Measurements from ENCODE around the gene HKDC1.
A peak's percentile ranks its signal among the peaks of the same experiment; 100 is the strongest.
"Not testable (repeated sequence)": the region's sequence is repeated elsewhere in the genome, so short reads cannot be mapped to it uniquely, and the experiment has no call there.

Gene HKDC1

DNA sequence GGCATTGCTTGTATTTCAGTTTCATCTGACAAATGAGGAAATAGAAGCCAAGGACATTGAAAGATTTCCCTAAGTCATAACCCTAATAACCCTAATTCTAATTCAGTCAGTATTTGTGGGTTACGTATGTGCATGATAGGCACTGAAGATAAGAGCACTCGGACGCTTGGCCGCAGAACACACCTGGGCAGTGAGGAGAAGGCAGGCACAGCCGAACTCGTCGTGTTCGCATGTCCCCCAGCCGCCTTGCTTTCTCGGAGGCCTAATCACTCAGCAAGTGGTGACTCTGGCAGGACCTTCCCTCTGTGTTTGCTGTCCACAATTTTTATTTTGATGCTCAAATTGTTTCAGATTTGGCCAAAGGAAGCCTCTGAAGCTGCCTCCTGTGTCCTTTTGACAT is 23.7 kb downstream of the HKDC1 start:
- no peak for ATAC-seq

DNA sequence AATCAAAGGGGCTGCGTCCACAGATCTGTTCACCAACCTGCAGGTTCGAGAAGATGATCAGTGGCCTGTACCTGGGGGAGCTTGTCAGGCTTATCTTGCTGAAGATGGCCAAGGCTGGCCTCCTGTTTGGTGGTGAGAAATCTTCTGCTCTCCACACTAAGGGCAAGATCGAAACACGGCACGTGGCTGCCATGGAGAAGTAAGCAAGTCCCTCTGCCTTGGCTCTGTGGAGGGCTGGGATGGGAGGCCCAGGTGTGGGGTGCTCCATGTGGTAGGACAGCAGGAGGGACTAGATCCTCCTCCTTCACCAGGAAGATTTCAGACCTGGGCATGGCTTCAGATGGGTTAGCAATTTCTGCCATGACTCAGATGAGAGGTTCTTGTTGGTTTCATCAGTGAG is 25.9 kb downstream of the HKDC1 start:
- ATAC-seq = no peak

DNA sequence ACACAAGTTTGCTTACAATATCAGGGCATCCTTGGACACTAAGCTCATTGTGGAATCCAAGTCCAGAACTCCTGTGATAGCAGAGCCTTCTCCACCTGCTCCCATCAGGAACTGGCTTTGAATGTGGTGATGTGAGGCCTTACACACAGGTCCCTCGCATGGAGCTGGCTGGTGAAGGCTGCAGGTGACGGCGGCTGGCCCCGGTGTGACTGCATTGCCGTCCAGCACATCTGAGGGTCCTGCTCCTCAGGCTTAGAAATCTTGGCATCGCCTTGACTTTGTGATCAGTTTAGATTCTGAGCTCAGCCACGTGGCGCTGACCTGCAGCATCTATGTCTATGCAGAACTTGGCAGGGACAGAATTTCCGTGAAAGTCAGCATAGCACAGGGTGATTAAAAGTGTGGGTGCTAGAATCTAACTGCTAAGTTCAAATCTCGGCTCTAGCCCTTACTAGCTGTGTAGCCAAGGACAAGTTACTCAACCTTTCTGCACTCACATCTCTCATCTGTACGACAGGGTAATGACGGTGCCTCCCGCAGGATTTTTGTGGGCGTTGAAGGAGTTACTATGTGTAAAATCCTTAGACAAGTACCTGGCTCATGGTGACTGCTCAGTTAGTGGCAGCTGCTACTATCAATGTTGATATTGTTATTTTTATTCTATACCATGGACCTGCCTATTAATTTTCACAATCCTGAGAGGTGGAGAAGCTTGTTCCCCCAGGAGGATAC is 26.6 kb downstream of the HKDC1 start:
- no peak for ATAC-seq

DNA sequence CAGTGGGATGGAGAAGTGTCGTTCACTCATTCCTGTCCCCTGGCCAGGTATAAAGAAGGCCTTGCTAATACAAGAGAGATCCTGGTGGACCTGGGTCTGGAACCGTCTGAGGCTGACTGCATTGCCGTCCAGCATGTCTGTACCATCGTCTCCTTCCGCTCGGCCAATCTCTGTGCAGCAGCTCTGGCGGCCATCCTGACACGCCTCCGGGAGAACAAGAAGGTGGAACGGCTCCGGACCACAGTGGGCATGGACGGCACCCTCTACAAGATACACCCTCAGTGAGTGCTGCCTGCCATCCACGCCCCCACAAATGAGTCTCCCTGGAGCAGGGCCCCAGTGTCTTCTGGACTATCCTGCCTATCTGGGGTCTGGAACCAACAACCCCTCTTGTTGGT is 27.2 kb downstream of the HKDC1 start:
- no peak for ATAC-seq

DNA sequence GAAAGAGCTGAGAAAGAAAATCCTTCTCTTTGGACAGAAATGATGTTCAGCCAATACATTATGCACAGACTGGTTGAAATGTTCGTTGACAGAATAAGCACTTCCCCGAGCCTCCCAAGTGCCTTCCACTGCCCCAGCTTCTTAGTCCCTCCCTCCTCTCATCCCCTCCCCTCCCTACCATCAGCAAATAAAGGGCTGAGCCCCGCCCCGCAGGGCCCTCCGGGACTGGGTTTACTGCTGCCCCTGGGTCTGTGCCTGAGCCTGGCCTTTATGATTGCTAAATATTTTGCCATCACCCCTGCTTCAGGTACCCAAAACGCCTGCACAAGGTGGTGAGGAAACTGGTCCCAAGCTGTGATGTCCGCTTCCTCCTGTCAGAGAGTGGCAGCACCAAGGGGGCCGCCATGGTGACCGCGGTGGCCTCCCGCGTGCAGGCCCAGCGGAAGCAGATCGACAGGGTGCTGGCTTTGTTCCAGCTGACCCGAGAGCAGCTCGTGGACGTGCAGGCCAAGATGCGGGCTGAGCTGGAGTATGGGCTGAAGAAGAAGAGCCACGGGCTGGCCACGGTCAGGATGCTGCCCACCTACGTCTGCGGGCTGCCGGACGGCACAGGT is 28.1 kb downstream of the HKDC1 start:
- ATAC-seq = no peak

DNA sequence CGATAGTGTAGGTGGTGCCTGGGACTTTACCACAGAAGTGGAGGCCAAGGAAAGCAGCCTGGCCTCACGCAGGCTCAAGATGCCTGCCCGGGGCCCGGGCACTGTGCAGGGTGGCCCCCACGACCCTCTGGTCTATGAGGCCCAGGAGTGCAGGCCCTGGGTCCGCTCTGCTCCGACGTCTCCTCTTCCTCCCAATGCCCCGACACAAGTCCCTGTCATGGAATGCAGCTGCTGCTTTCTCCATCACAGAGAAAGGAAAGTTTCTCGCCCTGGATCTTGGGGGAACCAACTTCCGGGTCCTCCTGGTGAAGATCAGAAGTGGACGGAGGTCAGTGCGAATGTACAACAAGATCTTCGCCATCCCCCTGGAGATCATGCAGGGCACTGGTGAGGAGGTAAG is 29.9 kb downstream of the HKDC1 start:
- ATAC-seq = no peak

DNA sequence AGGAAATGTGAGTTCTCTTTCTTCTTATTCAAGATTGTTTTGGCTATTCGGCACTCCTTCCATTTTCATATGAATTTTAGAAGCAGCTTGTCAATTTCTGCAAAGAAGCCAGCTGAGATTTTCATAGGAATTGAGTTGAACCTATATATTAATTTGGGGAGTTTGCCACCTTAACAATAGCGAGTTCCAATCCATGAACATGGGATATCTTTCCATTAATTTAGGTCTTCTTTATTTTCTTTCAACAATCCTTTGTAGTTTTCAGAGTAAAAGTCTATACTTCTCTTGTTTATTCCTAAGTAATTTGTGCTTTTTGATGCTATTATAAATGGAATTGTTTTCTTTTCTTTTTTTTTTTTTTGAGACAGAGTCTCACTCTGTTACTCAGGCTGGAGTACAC is 31.3 kb downstream of the HKDC1 start:
- not testable (repeated sequence) for ATAC-seq

DNA sequence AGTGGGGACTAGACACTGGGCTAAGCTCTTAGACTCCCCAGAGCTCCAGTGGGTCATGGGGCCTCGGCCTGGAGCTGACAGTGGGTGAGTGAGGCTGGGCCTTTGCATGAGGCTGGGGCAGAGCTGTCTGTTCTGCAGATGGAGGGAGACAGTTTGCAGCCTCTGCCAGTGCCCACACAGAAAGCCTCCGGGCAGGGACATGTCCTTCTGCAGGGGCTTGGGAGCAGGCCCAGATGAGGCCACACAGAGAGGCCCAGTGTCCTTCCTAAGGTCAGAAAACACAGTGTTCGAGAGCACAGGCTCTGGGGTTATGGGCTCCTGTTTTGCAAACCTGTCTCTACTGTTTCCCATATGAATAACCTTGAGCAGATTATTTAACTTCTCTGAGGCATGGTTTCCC is 33.0 kb downstream of the HKDC1 start:
- no peak for ATAC-seq

DNA sequence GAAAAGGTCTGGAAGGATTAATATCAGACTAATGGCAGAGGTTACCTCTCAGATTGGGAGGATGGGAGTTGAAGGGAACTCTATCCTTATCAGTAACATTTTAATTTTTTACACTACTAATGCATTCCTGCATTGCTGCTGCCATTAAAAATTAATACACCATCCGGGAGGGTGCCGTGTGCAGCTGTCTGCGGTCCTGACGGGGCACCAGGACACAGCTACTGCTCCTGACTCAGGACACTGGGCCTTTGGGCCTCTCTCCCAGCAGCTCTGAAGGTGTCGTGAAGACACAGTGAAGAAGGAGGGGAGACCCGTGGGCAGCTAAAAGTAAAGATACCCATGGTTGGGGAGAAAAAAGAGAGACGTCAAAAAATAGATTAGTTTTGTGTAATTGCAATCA is 34.7 kb downstream of the HKDC1 start:
- no peak for ATAC-seq

DNA sequence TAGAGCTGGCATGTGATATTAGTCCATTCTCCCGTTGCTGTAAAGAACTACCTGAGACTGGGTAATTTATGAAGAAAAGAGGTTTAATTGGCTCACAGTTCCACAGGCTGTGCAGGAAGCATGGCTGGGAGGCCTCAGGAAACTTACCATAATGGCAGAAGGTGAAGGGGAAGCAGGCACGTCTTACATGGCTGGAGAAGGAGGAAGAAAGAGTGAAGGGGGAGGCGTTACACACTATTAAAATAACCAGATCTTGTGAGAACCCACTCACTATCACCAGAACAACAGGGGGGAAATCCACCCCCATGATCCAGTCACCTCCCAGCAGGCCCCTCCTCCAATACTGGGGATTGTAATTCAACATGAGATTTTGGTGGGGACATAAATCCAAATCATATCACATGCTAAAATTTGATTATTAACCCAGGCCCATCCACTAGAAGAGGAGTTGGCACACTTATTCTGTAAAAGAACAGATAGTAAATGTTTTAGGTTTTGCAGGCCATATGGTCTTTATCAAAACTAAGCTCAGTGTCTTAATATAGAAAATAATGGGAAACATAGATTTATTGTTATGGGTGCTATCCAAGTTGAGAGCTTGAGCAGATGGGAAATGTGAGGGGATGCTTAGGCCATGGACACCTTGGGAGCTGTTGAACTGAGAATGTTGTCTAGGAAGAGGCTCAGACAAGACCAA is 39.6 kb downstream of the HKDC1 start:
- no peak for ATAC-seq

DNA sequence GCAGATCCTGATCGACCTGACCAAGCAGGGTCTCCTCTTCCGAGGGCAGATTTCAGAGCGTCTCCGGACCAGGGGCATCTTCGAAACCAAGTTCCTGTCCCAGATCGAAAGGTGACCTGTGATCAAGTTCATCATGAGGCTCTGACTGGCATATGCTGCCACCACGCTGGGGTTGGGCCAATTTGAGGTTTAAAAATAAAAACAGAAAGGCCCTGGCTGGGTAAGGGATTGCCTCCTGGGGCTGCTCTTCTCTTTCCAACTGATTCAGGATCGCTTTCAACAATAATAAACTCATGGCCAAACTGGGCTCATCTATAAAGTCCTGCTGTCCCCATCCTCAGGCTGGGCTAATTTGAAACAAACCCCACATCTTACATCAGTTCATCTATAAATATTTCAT is 41.1 kb downstream of the HKDC1 start:
- ATAC-seq = no peak

DNA sequence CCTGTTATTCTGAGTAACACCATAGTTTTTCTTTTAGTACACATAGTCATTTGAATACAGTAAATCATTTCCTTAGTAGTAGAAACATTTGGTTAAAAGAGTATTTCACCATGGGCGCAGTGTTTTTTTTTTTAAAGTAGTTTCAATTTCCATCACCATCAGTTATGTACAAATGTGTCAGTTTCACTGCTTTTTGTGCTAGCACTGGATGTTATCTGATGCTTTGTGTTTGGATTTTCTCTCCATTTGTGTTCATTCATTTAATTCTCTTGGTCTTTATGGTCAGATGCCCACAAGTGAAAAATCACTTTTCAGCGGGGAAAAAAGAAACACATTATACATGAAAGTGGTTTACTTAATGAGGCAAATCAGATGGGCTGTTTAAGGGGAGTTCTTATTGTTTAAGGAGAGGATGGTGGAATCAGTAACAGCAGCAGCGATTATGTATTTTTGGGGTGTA is 42.2 kb downstream of the HKDC1 start:
- ATAC-seq = peak; percentile 61 to 68

DNA sequence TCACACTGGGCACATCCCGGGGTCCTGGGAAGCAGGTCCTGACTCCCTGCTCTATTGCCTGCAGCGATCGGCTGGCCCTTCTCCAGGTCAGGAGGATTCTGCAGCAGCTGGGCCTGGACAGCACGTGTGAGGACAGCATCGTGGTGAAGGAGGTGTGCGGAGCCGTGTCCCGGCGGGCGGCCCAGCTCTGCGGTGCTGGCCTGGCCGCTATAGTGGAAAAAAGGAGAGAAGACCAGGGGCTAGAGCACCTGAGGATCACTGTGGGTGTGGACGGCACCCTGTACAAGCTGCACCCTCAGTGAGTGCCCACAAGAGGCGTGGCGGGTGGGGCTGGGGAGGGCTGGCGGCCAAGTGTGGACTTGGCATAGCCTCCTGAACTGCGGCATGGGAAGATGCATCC is 45.4 kb downstream of the HKDC1 start:
- no peak for ATAC-seq

DNA sequence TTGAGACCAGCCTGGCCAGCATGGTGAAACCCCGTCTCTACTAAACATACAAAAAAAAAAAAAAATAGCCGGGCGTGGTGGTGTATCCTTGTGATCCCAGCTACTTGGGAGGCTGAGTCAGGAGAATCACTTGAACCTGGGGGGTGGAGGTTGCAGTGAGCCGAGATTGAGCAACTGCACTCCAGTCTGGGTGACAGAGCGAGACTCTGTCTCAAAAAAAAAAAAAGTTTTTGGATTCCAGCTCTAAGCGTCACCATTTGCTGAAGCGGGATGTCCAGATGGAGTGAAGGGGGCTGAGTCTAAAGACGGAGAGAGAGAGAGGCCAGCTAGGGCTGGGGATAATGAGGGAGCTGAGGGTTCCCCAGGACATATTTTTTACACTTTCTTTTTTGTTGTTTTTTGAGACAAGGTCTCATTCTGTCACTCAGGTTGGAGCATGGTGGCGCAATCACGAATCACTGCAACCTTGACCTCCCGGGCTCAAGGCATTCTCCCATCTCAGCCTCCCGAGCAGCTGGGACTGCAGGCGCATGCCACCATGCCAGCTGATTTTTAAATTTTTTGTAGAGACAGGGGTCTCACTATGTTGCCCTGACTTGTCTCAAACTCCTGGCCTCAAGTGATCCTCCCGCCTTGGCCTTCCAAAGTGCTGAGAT is 48.8 kb downstream of the HKDC1 start:
- ATAC-seq = no peak

DNA sequence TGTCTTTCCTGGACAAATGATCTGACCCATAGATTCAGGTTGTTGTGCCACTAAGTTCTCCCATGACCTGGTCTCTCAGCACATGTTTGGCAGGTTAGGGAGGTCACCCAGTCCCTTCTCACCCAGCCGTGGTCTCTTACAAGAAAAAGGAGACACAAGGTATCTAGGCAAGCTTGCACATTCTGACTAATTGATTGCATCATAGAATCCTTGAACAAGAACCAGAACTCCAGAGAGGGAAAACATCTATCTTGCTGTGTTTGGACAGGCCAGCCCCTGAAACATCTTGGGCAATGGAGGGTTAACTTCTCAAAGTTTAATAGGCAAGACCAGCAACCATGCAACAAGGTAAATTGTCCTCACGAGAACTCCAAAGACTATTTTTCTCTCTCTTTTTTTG is 49.6 kb downstream of the HKDC1 start:
- no peak for ATAC-seq

DNA sequence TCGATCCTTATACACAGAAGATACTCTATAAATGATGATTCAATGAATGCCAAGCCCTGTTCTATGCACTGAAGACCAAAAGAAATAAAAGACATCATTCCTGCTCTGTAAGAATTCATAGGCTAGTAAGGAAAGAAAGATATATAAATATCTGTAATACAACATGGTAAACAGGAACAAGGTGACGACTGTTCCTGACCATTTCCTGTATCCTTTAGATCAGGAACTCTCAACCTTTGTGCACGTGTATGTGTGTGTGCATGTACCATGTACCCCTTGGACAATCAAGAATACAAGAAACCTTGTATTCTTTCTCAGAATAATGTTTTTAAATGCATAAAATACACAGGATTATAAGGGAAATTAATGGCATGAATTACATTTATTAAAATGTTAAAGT is 50.9 kb downstream of the HKDC1 start:
- ATAC-seq = no peak

DNA sequence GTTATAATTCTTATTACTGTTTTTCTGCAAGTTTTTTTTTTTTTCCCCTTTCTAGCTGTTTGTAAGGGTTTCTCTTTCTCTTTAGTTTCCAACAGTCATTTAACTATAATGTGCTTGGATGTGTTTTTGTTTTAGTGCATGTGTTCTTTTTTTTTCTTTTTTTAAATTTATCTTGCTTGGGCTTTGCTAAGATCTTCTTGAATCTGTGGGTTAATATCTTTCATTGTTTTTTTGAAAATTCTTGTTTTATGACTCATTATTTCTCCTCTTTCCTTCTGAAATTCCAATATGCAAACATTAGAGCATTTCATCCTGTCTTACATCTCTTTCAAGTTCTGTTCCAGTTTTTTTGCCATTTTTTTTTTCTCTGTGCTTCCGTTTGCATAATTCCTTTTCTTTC is 52.5 kb downstream of the HKDC1 start:
- ATAC-seq = no peak

DNA sequence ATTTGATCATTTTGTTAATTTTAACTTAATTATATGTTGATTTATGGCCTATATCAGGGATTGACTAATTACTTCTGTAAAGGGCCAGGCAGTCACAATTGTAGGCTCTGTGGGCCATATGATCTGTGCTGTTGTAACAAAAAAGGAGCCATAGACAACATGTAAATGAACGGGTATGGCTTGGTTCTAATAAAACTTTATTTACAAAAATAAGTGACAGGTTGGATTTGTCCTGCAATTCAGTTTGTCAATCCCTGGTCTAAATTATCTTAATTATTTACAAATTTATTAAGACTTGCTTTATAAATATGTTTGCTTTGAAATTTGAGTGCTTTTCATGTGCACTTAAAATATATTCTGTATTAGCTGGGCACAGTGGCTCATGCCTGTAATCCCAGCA is 55.3 kb downstream of the HKDC1 start:
- ATAC-seq = no peak

DNA sequence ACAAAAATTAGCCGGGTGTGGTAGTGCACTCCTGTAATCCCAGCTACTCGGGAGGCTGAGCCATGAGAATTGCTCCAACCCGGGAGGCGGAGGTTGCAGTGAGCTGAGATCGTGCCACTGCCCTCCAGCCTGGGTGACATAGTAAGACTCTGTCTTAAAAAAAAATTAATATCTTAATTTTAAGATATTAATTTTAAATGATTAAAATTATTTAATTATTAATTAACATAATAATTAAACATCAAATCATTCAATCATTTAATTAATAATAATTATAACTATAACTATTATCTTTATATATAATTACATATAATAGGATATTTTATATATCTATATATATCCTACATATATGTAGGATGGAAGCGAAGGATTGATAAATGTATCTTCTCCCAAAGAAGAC is 56.4 kb downstream of the HKDC1 start:
- no peak for ATAC-seq

DNA sequence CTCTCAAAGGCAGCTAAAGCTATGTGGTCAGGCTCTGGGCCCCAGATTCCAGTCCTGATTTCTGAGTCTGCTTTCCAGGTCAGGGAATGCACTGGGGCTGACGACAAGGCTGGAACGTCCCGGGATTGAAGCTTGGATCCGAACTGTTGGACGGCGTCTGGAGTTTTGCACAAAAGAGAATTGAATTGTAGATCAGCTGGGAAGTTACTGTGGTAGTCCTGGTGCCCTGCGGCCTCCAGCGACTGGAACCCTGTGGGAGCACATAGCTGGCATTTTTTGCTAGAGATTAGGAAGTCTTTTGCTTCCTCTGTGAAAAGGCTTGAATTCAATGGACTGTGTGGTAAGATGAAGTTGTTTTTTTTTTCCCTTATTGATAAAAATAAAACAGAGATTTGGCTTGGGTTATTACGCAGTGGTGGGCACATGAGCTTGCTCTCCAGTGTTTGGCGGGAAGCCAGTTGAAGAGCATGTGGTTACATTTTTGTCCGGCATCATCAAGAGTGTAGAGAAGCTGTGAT is 58.4 kb downstream of the HKDC1 start, which contains the start of gene HK1:
TSS of gene HK1 (plus strand) at position 51 of the 518 bp plus-strand sequence.
- no peak for ATAC-seq

DNA sequence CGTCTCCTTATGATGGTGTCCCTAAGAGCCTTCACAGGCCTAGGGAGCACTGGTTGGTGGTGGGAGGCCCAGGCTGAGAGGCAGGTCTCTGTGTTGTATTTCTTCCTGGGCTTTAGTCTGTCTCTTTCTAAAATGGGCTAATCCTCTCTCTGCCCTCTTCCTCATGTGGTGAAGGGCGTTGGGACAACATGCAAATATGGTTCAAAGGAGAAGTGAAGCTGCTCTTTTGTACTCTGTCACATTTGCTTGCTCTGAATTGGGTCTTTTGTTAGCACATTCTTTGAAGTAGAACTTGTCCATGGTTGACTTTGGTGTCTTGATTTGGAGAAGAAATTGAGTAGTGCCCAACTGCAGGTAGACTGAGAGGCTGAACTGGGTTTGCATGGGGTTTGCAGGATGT is 59.0 kb downstream of the HKDC1 start:
- no peak for ATAC-seq

DNA sequence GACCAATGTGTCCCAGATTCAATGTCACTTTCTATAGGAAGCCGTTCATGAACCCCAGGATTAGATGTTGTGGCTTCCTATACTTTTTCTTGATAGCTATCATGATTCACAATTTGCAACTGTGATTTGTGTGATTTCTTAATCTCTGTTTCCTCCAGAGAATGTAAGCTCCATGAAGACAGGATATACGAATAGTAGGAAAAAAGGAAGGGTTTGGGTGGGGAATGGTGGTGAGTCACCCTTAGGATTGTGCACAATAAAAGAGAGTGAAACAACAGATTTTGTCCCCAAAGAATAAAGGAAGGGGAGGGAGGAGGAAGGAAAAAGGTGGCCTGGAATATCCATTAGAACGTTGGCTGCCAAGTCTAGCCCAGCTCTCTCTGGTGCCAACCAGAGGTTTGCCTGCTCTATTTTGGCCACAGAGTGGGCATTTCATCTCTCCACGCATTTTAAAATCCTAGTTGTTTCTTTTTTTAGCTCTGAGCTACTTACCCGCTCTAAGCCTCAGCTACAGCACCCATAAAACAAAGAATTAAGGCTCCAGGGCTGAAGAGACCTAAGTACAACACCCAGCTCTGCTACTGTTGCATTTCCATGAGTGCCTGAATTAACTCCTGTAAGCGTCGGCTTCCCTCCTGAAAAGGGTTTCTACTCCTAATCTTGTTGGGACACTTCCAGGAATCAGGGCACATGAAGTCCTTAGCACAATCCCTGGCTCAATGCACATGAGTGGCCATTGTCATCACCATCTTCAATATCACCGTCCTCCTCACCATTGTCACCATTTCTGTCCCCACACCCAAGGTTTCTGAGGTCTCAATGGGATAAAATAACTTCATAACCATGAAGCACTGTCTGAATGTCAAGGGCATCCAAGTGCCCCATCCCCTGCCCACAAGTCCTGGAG is 61.6 kb downstream of the HKDC1 start:
- ATAC-seq = no peak
